ENCODE results near the gene LCP2.
A peak's percentile ranks its signal among the peaks of the same experiment; 100 is the strongest.

Gene LCP2

DNA sequence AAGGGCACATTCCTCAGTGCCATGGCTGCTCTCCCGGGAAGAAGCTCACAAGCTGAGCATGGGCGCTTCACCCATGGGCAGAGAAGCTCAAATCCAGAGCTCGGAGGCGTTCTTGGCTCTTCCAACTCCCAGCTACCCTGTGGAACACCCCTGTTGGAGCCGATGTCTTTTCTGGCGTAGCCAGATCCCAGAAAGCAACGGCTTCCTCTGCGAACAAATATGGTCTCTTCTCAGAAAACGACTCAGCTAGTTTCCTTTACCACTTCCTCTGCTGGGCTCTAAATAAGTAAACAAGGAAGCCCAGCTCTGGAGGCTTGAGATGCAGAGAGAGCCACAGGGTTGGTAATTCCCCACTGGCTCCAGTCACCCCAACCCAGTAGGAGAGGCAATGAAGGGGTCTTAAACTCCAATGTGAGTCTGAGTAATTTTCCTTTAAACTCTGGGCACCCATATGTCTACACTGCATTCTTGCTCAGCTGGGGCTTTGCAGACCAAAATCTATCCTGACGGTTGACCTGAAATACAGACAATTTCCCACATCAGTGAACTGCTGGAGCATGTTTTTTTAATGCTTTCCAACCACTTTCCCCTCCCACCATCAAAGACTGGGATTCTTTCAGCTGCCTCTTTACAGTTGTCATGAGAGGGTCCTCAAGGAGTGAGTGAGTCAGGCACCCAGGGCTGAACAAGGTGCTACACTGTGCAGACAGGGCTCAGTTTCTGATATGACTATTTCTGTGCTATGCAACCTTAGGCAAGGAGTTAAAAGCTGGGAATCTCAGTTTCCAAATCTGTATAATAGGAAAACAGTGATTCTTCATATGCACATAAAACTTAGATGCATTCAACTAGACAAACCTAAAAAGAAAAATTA lies at the start of gene LCP2:
LCP2 (minus strand) TSS at position 189 of the 874 bp plus-strand sequence; CDS start at position 23, 166 bp downstream.
- TF ChIP-seq, protein P1, sequence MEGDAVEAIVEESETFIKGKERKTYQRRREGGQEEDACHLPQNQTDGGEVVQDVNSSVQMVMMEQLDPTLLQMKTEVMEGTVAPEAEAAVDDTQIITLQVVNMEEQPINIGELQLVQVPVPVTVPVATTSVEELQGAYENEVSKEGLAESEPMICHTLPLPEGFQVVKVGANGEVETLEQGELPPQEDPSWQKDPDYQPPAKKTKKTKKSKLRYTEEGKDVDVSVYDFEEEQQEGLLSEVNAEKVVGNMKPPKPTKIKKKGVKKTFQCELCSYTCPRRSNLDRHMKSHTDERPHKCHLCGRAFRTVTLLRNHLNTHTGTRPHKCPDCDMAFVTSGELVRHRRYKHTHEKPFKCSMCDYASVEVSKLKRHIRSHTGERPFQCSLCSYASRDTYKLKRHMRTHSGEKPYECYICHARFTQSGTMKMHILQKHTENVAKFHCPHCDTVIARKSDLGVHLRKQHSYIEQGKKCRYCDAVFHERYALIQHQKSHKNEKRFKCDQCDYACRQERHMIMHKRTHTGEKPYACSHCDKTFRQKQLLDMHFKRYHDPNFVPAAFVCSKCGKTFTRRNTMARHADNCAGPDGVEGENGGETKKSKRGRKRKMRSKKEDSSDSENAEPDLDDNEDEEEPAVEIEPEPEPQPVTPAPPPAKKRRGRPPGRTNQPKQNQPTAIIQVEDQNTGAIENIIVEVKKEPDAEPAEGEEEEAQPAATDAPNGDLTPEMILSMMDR (IDR thresholded peaks at IDR 0.05; ENCODE audit: extremely low read depth, insufficient read depth, missing control alignments) = no peak
- DNase-seq (ENCODE audit: low spot score) = peak; percentile 31
- in situ Hi-C loops (cut with MboI; ENCODE audit: low pct_unique_long_range_greater_than_20kb, low sequenced_read_pairs, unreplicated experiment) = no loop called here

DNA sequence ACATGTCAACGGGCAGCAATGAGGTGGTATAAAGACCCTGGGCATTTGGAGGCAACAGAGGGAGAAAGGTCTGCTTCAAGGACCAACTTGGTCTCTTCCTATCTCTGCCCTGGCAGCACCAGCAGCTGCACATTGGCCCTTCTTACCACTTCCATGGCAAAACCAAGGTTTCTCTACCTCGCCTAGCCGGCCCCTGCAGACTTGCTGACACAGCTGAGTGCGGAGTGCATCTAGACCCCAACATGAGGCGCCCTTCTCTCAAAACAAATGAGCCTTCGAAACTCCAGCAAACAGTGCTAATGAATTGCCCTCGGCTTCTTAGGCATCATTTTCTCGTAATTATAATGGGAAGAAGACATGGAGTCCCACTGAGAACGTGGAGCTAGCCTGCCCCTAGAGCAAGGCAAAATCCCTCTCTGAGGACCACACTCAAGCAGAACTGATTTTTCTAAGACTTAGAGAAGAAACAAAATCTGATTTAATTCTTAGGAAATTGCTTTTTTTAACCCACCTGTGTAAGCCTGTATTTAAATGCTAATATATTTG lies 49.5 kb upstream of the LCP2 start:
- no peak for DNase-seq (ENCODE audit: low spot score)
- in situ Hi-C loops (cut with MboI; ENCODE audit: low pct_unique_long_range_greater_than_20kb, low sequenced_read_pairs, unreplicated experiment) = no loop called here
- TF ChIP-seq, protein P1 (IDR thresholded peaks at IDR 0.05; ENCODE audit: extremely low read depth, insufficient read depth, missing control alignments) = no peak

DNA sequence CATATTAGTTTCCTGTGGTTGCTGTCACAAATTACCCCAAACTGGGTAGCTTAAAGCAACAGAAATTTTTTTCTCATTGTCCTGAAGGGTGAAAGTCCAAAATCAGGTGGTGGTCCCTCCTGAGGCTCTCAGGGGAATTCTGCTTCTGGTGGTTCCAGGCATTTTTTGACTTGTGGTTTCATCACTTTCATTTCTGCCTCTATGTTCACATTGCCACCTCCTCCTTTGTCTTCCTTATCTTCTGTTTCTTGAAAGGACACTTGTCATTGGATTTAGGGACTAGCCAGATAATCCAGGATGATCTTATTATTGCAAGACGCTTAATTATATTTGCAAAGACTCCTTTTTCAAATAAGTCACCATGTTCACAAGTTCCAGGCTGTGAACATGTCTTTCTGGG lies 48.4 kb upstream of the LCP2 start:
- in situ Hi-C loops (cut with MboI; ENCODE audit: low pct_unique_long_range_greater_than_20kb, low sequenced_read_pairs, unreplicated experiment) = no loop called here
- TF ChIP-seq, protein P1 (IDR thresholded peaks at IDR 0.05; ENCODE audit: extremely low read depth, insufficient read depth, missing control alignments) = no peak
- no peak for DNase-seq (ENCODE audit: low spot score)

DNA sequence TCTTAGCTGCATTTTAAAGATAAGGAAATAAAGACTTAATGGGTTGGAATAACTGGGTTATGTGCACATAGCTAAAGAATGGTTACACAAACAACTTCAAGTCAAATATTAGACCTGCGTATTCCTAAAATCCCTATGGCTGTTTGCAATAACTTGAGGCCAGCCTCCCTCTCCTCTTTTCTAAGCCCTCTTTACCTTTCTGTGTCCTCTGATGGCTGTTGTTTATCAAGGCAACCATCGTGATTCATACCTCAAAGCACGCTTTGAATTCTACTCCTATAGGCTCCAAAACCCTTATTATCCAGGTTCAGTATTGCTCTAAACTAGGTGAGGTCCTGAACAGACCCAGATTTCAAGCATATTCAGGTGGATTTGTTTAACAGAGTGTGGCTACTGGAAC lies 45.6 kb upstream of the LCP2 start:
- no peak for DNase-seq (ENCODE audit: low spot score)
- in situ Hi-C loops (cut with MboI; ENCODE audit: low pct_unique_long_range_greater_than_20kb, low sequenced_read_pairs, unreplicated experiment) = no loop called here
- TF ChIP-seq, protein P1 (IDR thresholded peaks at IDR 0.05; ENCODE audit: extremely low read depth, insufficient read depth, missing control alignments) = no peak

DNA sequence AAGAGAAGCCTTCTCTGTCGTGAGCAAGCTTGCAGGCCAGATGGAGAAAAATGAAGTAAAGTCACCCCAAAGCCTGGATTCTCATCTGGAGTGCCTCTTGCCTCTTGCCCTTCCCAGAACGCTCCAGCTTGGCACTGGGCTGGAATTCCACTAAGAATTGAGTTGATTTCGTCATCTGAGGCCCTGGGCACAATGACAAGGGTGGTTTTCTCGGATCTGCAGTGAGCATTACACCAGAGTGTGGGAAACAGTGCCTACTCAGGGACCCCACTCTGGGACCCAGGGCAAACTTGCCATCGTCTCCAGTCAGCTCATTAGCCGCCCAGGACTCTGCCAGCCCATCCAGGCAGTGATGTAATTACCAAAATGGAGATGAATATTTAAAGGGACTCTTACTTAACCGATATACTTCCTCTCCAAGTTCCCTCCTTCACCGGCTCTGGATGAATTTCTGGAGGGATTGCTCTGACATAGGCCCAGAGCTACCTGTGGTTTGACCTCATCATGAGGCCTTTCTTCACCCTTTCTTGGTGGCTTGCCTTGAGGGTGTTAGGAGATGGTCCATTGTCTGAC lies 44.7 kb upstream of the LCP2 start:
- in situ Hi-C loops (cut with MboI; ENCODE audit: low pct_unique_long_range_greater_than_20kb, low sequenced_read_pairs, unreplicated experiment) = no loop called here
- TF ChIP-seq, protein P1 (IDR thresholded peaks at IDR 0.05; ENCODE audit: extremely low read depth, insufficient read depth, missing control alignments) = no peak

DNA sequence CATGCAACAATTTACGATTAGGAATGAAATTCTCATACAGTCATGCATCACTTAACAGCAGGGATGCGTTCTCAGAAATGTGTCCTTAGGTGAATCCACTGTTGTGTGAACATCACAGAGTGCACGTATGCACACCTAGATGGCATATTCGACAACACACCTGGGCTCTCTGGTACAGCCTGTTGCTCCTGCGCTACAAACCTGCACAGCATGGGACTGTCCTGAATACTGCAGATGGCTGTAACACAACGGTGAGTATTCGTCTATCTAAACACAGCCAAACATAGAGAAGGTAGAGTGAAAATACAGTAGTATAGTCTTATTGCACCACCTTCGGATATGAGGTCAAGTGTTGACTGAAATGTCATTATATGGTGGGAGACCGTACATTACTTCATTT lies 44.0 kb upstream of the LCP2 start:
- in situ Hi-C loops (cut with MboI; ENCODE audit: low pct_unique_long_range_greater_than_20kb, low sequenced_read_pairs, unreplicated experiment) = no loop called here
- TF ChIP-seq, protein P1 (IDR thresholded peaks at IDR 0.05; ENCODE audit: extremely low read depth, insufficient read depth, missing control alignments) = no peak
- no peak for DNase-seq (ENCODE audit: low spot score)

More for the DNA sequence above, 44.7 kb upstream of the LCP2 start:
- DNase-seq (ENCODE audit: low spot score) = no peak
